CD4-positive, alpha-beta T cell treated with Interferon gamma for 1 hour (primary cell): ENCODE data around the gene UBE2J2.
"Not testable (repeated sequence)": the region's sequence is repeated elsewhere in the genome, so short reads cannot be mapped to it uniquely, and the experiment has no call there.

Experiments
- DNase-seq: peaks from one replicate; pipeline ENCODE4 v3.0.0-alpha.2; 2020

UBE2J2 gene

GRCh38 chr1:1253972-1254666, 19.5 kb downstream of the UBE2J2 start:
- no peak for DNase-seq

GRCh38 chr1:1253314-1253713, 20.3 kb downstream of the UBE2J2 start:
- no peak for DNase-seq

GRCh38 chr1:1250786-1251284, 22.8 kb downstream of the UBE2J2 start:
- no peak for DNase-seq

GRCh38 chr1:1248009-1248913, 25.4 kb downstream of the UBE2J2 start:
- DNase-seq: not testable (repeated sequence)

GRCh38 chr1:1247341-1247913, 26.2 kb downstream of the UBE2J2 start:
- DNase-seq: no peak

GRCh38 chr1:1246577-1247340, 26.9 kb downstream of the UBE2J2 start, which contains the start of gene C1QTNF12:
Gene C1QTNF12 (minus strand): TSS chr1:1246722. CDS start chr1:1246690, 32 bp downstream.
- no peak for DNase-seq

- DNase-seq: no peak
Observed at GRCh38 chr1:1245817-1246576, 27.7 kb downstream of the UBE2J2 start.

GRCh38 chr1:1245178-1245816, 28.4 kb downstream of the UBE2J2 start:
- no peak for DNase-seq

- no peak for DNase-seq
Observed at GRCh38 chr1:1244192-1244811, 29.4 kb downstream of the UBE2J2 start.

GRCh38 chr1:1243807-1244191, 29.9 kb downstream of the UBE2J2 start:
- DNase-seq: no peak

- no peak for DNase-seq
Observed at GRCh38 chr1:1243266-1243660, 30.4 kb downstream of the UBE2J2 start.

GRCh38 chr1:1242461-1243265, 31.0 kb downstream of the UBE2J2 start:
- no peak for DNase-seq

- no peak for DNase-seq
Observed at GRCh38 chr1:1241588-1242219, 31.9 kb downstream of the UBE2J2 start.

- DNase-seq: no peak
Observed at GRCh38 chr1:1240822-1241587, 32.6 kb downstream of the UBE2J2 start.

- DNase-seq: no peak
Observed at GRCh38 chr1:1240348-1240732, 33.3 kb downstream of the UBE2J2 start.

- no peak for DNase-seq
Observed at GRCh38 chr1:1239614-1240347, 33.9 kb downstream of the UBE2J2 start.

GRCh38 chr1:1239227-1239613, 34.4 kb downstream of the UBE2J2 start:
- DNase-seq: no peak

- DNase-seq: no peak
Observed at GRCh38 chr1:1238702-1239178, 34.9 kb downstream of the UBE2J2 start.
